HAP-1 (cell line): ENCODE data around the gene FSD1.

ENCODE experiments used
- DNase-seq, 2 experiments: peaks; one replicate each; pipeline ENCODE4 v3.0.0-alpha.2; 2016 to 2020; ENCODE audit warnings: low spot score in 2 of 2
- H3K27me3 ChIP-seq: fragments of 250-450 bp; sonication (Bioruptor Pico); 2 replicates; pipeline ENCODE4 v1.5.1; 2020; ENCODE audit warnings: low read depth, mild to moderate bottlenecking, moderate library complexity
- H3K36me3 ChIP-seq: fragments of 250-450 bp; sonication (Bioruptor Pico); replicated peaks from 2 replicates; pipeline ENCODE4 v1.5.1; 2020; ENCODE audit warnings: mild to moderate bottlenecking
- H3K4me1 ChIP-seq: fragments of 250-450 bp; sonication (Bioruptor Pico); 2 replicates; pipeline ENCODE4 v1.5.1; 2020; ENCODE audit warnings: mild to moderate bottlenecking
- H3K4me3 ChIP-seq: fragments of 250-450 bp; sonication (Bioruptor Pico); 2 replicates; pipeline ENCODE4 v1.5.1; 2020; ENCODE audit warnings: mild to moderate bottlenecking, moderate library complexity
- H3K9me3 ChIP-seq: fragments of 250-450 bp; sonication (Bioruptor Pico); 2 replicates; pipeline ENCODE4 v1.5.1; 2020; ENCODE audit warnings: mild to moderate bottlenecking, moderate library complexity
- in situ Hi-C: fragments of 300-500 bp; cut with MboI; formaldehyde crosslinking; loops from 3 replicates; pipeline ENCODE4 v1.14.3; 2020; ENCODE audit warnings: low sequenced_read_pairs, inconsistent platforms, mixed read lengths

FSD1 gene

GRCh38 chr19:4295972-4296771 lies 8.2 kb upstream of the FSD1 start:
- H3K36me3 ChIP-seq = no peaks in the 10 kb centered on the region
- in situ Hi-C loops = no loop called here
- no peaks in the 10 kb centered on the region for H3K27me3 ChIP-seq
- no peak overlapping the region for H3K4me3 ChIP-seq
- no peaks in the 10 kb centered on the region for H3K9me3 ChIP-seq
- DNase-seq = peak in 1 of 2 experiments; percentile 22
- H3K4me1 ChIP-seq = no peaks in the 10 kb centered on the region

- no peaks in the 10 kb centered on the region for H3K4me1 ChIP-seq
- in situ Hi-C loops = no loop called here
- no peaks in the 10 kb centered on the region for H3K9me3 ChIP-seq
- no peaks in the 10 kb centered on the region for H3K36me3 ChIP-seq
- no peak for DNase-seq
- H3K27me3 ChIP-seq = no peaks in the 10 kb centered on the region
- no peak overlapping the region for H3K4me3 ChIP-seq
These were observed 6.2 kb upstream of the FSD1 start for GRCh38 chr19:4297901-4298809.

GRCh38 chr19:4298810-4299550 lies 5.4 kb upstream of the FSD1 start:
- H3K27me3 ChIP-seq = no peaks in the 10 kb centered on the region
- H3K4me1 ChIP-seq = no peaks in the 10 kb centered on the region
- DNase-seq = no peak
- H3K4me3 ChIP-seq = no peak overlapping the region
- in situ Hi-C loops = no loop called here
- no peaks in the 10 kb centered on the region for H3K36me3 ChIP-seq
- no peaks in the 10 kb centered on the region for H3K9me3 ChIP-seq

- H3K4me1 ChIP-seq = no peaks in the 10 kb centered on the region
These were observed 3.8 kb upstream of the FSD1 start for GRCh38 chr19:4300589-4300988.

GRCh38 chr19:4301590-4302242 lies 2.7 kb upstream of the FSD1 start:
- DNase-seq = no peak
- no peaks in the 10 kb centered on the region for H3K27me3 ChIP-seq
- no peaks in the 10 kb centered on the region for H3K36me3 ChIP-seq
- H3K4me1 ChIP-seq = no peaks in the 10 kb centered on the region
- in situ Hi-C loops = no loop called here
- no peak overlapping the region for H3K4me3 ChIP-seq
- H3K9me3 ChIP-seq = no peaks in the 10 kb centered on the region

More at GRCh38 chr19:4300589-4300988, 3.8 kb upstream of the FSD1 start:
- Histone ChIP-seq H3K9me3 (no peaks in the 10 kb centered on the region), H3K27me3 (no peaks in the 10 kb centered on the region), H3K36me3 (no peaks in the 10 kb centered on the region), H3K4me3 (no peak overlapping the region)
- in situ Hi-C loops = no loop called here
- no peak for DNase-seq

GRCh38 chr19:4302243-4302640 lies 2.2 kb upstream of the FSD1 start, which contains the start of gene TMIGD2:
Gene TMIGD2 (minus strand): TSS chr19:4302389. CDS start chr19:4302385, 4 bp downstream.
- in situ Hi-C loops = no loop called here
- Histone ChIP-seq H3K4me3 (no peak within 1 kb of the TSS), H3K4me1 (no peaks in the 10 kb centered on the region), H3K9me3 (no peaks in the 10 kb centered on the region), H3K27me3 (no peaks in the 10 kb centered on the region), H3K36me3 (no peaks in the 10 kb centered on the region)
- DNase-seq = no peak

GRCh38 chr19:4303819-4304537 lies 420 bp upstream of the FSD1 start:
- Histone ChIP-seq H3K4me1 (no peaks in the 10 kb centered on the region), H3K27me3 (no peaks in the 10 kb centered on the region), H3K4me3 (peak overlapping the region; percentile 32), H3K9me3 (no peaks in the 10 kb centered on the region), H3K36me3 (peaks cover 4% of the 10 kb centered on the region)
- in situ Hi-C loops = no loop called here
- no peak for DNase-seq

- Histone ChIP-seq H3K4me1 (no peaks in the 10 kb centered on the region), H3K4me3 (peak overlapping the region; percentile 12; the same call in 1 of the 2 replicates), H3K36me3 (peaks cover 6% of the 10 kb centered on the region), H3K27me3 (no peaks in the 10 kb centered on the region), H3K9me3 (no peaks in the 10 kb centered on the region)
- in situ Hi-C loops = no loop called here
- no peak for DNase-seq
These were observed 837 bp downstream of the FSD1 start for GRCh38 chr19:4305257-4305612.

GRCh38 chr19:4305659-4306058 lies 1.3 kb downstream of the FSD1 start:
- Histone ChIP-seq H3K27me3 (no peaks in the 10 kb centered on the region), H3K4me1 (no peaks in the 10 kb centered on the region), H3K9me3 (no peaks in the 10 kb centered on the region), H3K4me3 (no peak overlapping the region), H3K36me3 (peaks cover 10% of the 10 kb centered on the region)
- DNase-seq = no peak
- in situ Hi-C loops = no loop called here

- no peaks in the 10 kb centered on the region for H3K27me3 ChIP-seq
- peaks cover 13% of the 10 kb centered on the region for H3K36me3 ChIP-seq
- H3K4me3 ChIP-seq = no peak overlapping the region
- in situ Hi-C loops = no loop called here
- no peaks in the 10 kb centered on the region for H3K4me1 ChIP-seq
- peak in 1 of 2 experiments; percentile 61 for DNase-seq
- no peaks in the 10 kb centered on the region for H3K9me3 ChIP-seq
These were observed 6.1 kb downstream of the FSD1 start for GRCh38 chr19:4310247-4311121.

GRCh38 chr19:4313847-4314490 lies 9.6 kb downstream of the FSD1 start:
- H3K36me3 ChIP-seq = peaks cover 21% of the 10 kb centered on the region

GRCh38 chr19:4316956-4317355 lies 12.6 kb downstream of the FSD1 start:
- Histone ChIP-seq H3K9me3 (no peaks in the 10 kb centered on the region), H3K27me3 (no peaks in the 10 kb centered on the region), H3K4me3 (no peak overlapping the region), H3K4me1 (no peaks in the 10 kb centered on the region), H3K36me3 (peaks cover 12% of the 10 kb centered on the region)
- DNase-seq = no peak
- in situ Hi-C loops = no loop called here

More at GRCh38 chr19:4313847-4314490, 9.6 kb downstream of the FSD1 start:
- Histone ChIP-seq H3K4me1 (no peaks in the 10 kb centered on the region), H3K4me3 (no peak overlapping the region), H3K27me3 (no peaks in the 10 kb centered on the region), H3K9me3 (no peaks in the 10 kb centered on the region)
- in situ Hi-C loops = no loop called here
- no peak for DNase-seq
